ENCODE results near the gene KIF2A. TPM values are rescaled to one million over a fixed set of nuclear protein-coding genes. Genes with fewer than 3 reads are reported as not detected.

KIF2A gene
- total and polyA plus RNA-seq, 2 of the 13 experiments (the other 11 are each of a cell fraction or from before 2014, with no cell fraction given): 8.5 to 19.2 TPM

DNA sequence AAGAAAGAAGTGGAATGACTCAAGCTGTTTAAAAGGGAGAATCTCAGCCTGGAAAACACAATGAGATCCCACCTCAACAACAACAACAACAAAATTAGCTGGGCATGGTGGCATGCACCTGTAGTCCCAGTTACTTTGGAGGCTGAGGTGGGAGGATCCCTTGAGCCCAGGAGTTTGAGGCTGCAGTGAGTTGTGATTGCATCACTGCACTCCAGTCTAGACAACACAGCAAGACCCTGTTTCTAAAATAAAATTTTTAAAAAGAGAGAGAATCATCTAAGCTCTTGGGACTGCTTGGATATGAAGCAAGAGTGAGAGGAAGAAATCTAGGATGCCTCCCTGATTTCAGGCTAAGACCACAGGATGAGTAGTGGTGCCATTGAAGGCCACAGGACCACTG, 47.4 kb upstream of the KIF2A start:
- DNase-seq (ENCODE audit: low spot score) (no peak), ATAC-seq (no peak), FAIRE-seq (no peak)
- peaks cover 0 to 3% of the 10 kb centered on the region in 2 experiments; a peak in 3 of 5 replicates for H3K27me3 ChIP-seq (ENCODE audit: control insufficient read depth in 1 of 2, insufficient read depth in 2 of 2, low read length in 2 of 2)
- no TSS peak for BruUV-seq (replicated peaks)
- H3K9ac ChIP-seq (ENCODE audit: insufficient read depth, low read depth, low read length): no peak overlapping the region
- H3K36me3 ChIP-seq (replicated peaks in 1 of 2; ENCODE audit: control insufficient read depth in 1 of 2, insufficient read depth in 2 of 2, low read length in 2 of 2): no peaks in the 10 kb centered on the region
- H4K20me1 ChIP-seq (ENCODE audit: insufficient read depth, low read length): no peaks in the 10 kb centered on the region
- intact Hi-C loops (cut with micrococcal nuclease; ENCODE audit: unreplicated experiment): no loop called here
- ChIA-PET POLR2A (no interaction called here), CTCF (ENCODE audit: low intra/inter-chr PET ratio, low total read pairs) (no interaction called here)
- no peaks in the 10 kb centered on the region for H3K4me1 ChIP-seq (ENCODE audit: insufficient read depth, low read length)
- TF ChIP-seq RFXAP (CRISPR knock-in tag; IDR thresholded peaks at IDR 0.05; ENCODE audit: borderline replicate concordance) (no peak), ZNF75D (CRISPR knock-in tag; IDR thresholded peaks at IDR 0.05; ENCODE audit: borderline replicate concordance) (no peak)
- H3K4me3 ChIP-seq (replicated peaks in 1 of 3; ENCODE audit: insufficient read depth in 1 of 3, low read depth in 2 of 3, low read length in 3 of 3): no peak overlapping the region
- H2AFZ ChIP-seq (ENCODE audit: low read length): no peak overlapping the region
- in situ Hi-C loops (cut with HindIII; ENCODE audit: extremely low pct_ligation_motif_present, low pct_unique_long_range_greater_than_20kb): no loop called here
- H3K4me2 ChIP-seq (ENCODE audit: low read depth, low read length): no peak overlapping the region
- H3K9me3 ChIP-seq (ENCODE audit: low read length): no peaks in the 10 kb centered on the region
- no peak overlapping the region for H3K27ac ChIP-seq (ENCODE audit: extremely low read length, insufficient read depth, low read length)
- H3K79me2 ChIP-seq (ENCODE audit: insufficient read depth, low read length): no peaks in the 10 kb centered on the region

DNA sequence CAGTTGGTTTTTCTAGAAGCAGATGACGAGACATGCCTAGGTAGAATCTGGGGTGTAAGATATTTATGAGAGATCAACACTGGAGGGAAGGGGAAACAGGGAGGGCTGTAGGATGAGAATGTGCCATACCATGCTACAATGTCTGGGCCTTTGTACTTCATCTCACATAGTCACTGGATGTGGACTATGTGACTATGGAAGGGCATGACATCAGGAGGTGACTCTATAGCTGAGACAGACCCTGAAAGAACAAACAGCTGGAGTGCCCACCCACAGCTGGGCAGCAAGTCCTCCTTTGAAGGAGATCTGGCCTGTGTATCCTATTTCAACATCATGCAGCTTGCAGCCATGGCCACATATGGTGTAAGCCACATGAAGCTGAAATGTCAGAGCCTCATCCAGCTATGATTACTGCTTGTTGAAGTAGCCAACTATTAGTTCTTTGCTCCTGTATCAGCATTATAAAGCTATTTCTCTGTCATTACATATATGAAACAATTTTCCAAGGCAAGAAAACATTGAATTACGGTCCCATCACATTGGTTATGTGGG, 46.2 kb upstream of the KIF2A start:
- 22% methylated on average over 2 of the region's 2 CpGs for WGBS (ENCODE audit: low lambda C conversion rate)
- TF ChIP-seq ATRX (CRISPR knock-in tag; IDR thresholded peaks at IDR 0.05; ENCODE audit: borderline replicate concordance) (no peak), NFKB2 (CRISPR knock-in tag; IDR thresholded peaks at IDR 0.05; ENCODE audit: borderline replicate concordance) (no peak), NFATC3 (CRISPR knock-in tag; IDR thresholded peaks at IDR 0.05) (no peak), MAFG (CRISPR knock-in tag; IDR thresholded peaks at IDR 0.05) (no peak), KLF16 (CRISPR knock-in tag; IDR thresholded peaks at IDR 0.05) (no peak), REPIN1 (CRISPR knock-in tag; IDR thresholded peaks at IDR 0.05; ENCODE audit: borderline replicate concordance, low read depth) (no peak), RNF2 (conservative IDR thresholded peaks at IDR 0.05; ENCODE audit: low read depth) (no peak)
- TF ChIP-seq, protein P1, sequence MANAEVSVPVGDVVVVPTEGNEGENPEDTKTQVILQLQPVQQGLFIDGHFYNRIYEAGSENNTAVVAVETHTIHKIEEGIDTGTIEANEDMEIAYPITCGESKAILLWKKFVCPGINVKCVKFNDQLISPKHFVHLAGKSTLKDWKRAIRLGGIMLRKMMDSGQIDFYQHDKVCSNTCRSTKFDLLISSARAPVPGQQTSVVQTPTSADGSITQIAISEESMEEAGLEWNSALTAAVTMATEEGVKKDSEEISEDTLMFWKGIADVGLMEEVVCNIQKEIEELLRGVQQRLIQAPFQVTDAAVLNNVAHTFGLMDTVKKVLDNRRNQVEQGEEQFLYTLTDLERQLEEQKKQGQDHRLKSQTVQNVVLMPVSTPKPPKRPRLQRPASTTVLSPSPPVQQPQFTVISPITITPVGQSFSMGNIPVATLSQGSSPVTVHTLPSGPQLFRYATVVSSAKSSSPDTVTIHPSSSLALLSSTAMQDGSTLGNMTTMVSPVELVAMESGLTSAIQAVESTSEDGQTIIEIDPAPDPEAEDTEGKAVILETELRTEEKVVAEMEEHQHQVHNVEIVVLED (CRISPR knock-in tag; IDR thresholded peaks at IDR 0.05; ENCODE audit: borderline replicate concordance): no peak
- CTCF ChIA-PET (ENCODE audit: low intra/inter-chr PET ratio, low total read pairs): no interaction called here

More for the DNA sequence above, 46.2 kb upstream of the KIF2A start:
- no peak for ATAC-seq
- H4K20me1 ChIP-seq (ENCODE audit: insufficient read depth, low read length): no peaks in the 10 kb centered on the region
- H3K27ac ChIP-seq (ENCODE audit: extremely low read length, insufficient read depth, low read length): no peak overlapping the region
- no peaks in the 10 kb centered on the region for H3K9me3 ChIP-seq (ENCODE audit: low read length)
- BruUV-seq (replicated peaks): no TSS peak
- peaks cover 0 to 3% of the 10 kb centered on the region in 2 experiments; a peak in 3 of 5 replicates for H3K27me3 ChIP-seq (ENCODE audit: control insufficient read depth in 1 of 2, insufficient read depth in 2 of 2, low read length in 2 of 2)
- in situ Hi-C loops (cut with HindIII; ENCODE audit: extremely low pct_ligation_motif_present, low pct_unique_long_range_greater_than_20kb): no loop called here
- H3K4me1 ChIP-seq (ENCODE audit: insufficient read depth, low read length): no peaks in the 10 kb centered on the region
- no peaks in the 10 kb centered on the region for H3K36me3 ChIP-seq (replicated peaks in 1 of 2; ENCODE audit: control insufficient read depth in 1 of 2, insufficient read depth in 2 of 2, low read length in 2 of 2)
- POLR2A ChIA-PET: no interaction called here
- H3K4me3 ChIP-seq (replicated peaks in 1 of 3; ENCODE audit: insufficient read depth in 1 of 3, low read depth in 2 of 3, low read length in 3 of 3): no peak overlapping the region
- no peak for DNase-seq (ENCODE audit: low spot score)
- no peak overlapping the region for H2AFZ ChIP-seq (ENCODE audit: low read length)
- no peak overlapping the region for H3K4me2 ChIP-seq (ENCODE audit: low read depth, low read length)
- intact Hi-C loops (cut with micrococcal nuclease; ENCODE audit: unreplicated experiment): no loop called here
- H3K9ac ChIP-seq (ENCODE audit: insufficient read depth, low read depth, low read length): no peak overlapping the region
- no peak for FAIRE-seq
- no peaks in the 10 kb centered on the region for H3K79me2 ChIP-seq (ENCODE audit: insufficient read depth, low read length)
